Heart left ventricle (tissue), 16 donors: ENCODE data around the gene EGLN1. TPM values are rescaled to one million over a fixed set of nuclear protein-coding genes. Genes with fewer than 3 reads are reported as not detected.

ENCODE experiments used
- ATAC-seq, 4 donors: fragments of 200-7000 bp; cut with Tn5 transposase; one replicate each; pipeline ENCODE4 v1.9.1; 2020 to 2022; ENCODE audit warnings: moderate library complexity in 4 of 4, mild to moderate bottlenecking in 3 of 4, moderate number of reproducible peaks in 1 of 4
- DNase-seq, 5 donors: peaks; one replicate each; pipeline ENCODE4 v3.0.0-alpha.2; 2020
- H3K27ac ChIP-seq, 12 donors: fragments of 200-600 bp; sonication (generic) in 4 of 12; one replicate each; pipeline versions ENCODE4 v1.5.0 to v1.8.0; 2016 to 2022; ENCODE audit warnings: mild to moderate bottlenecking in 2 of 12
- H3K27me3 ChIP-seq, 9 donors: fragments of 200-600 bp; sonication (generic) in 2 of 9; one replicate each; pipeline versions ENCODE4 v1.5.1 to v1.8.0; 2016 to 2022; ENCODE audit warnings: mild to moderate bottlenecking in 3 of 9
- H3K36me3 ChIP-seq, 9 donors: fragments of 200-600 bp; sonication (generic) in 2 of 9; one replicate each; pipeline versions ENCODE4 v1.5.0 to v1.8.0; 2018 to 2022; ENCODE audit warnings: mild to moderate bottlenecking in 2 of 9
- H3K4me1 ChIP-seq, 12 donors: fragments of 200-600 bp; sonication (generic) in 4 of 12; one replicate each; pipeline versions ENCODE4 v1.5.0 to v1.8.0; 2016 to 2022; ENCODE audit warnings: mild to moderate bottlenecking in 3 of 12
- H3K4me3 ChIP-seq, 12 donors: fragments of 200-600 bp; sonication (generic) in 4 of 12; one replicate each; pipeline versions ENCODE4 v1.5.0 to v1.8.0; 2017 to 2022; ENCODE audit warnings: mild to moderate bottlenecking in 9 of 12, moderate library complexity in 4 of 12
- H3K9me3 ChIP-seq, 12 donors: fragments of 200-600 bp; sonication (generic) in 4 of 12; one replicate each; pipeline versions ENCODE4 v1.5.0 to v1.8.0; 2016 to 2022; ENCODE audit warnings: mild to moderate bottlenecking in 1 of 12
- CTCF ChIP-seq, 12 donors: fragments of 200-600 bp; sonication (generic) in 4 of 12; IDR thresholded peaks; one replicate each; pipeline versions ENCODE4 v1.5.0 to v1.8.0; 2018 to 2022; ENCODE audit warnings: antibody characterized with exemption in 12 of 12, mild to moderate bottlenecking in 5 of 12
- POLR2A ChIP-seq, 2 donors: fragments of 450-650 bp; IDR thresholded peaks; one replicate each; pipeline ENCODE4 v1.6.1; 2017; ENCODE audit warnings: antibody characterized with exemption in 2 of 2, mild to moderate bottlenecking in 2 of 2, moderate library complexity in 2 of 2
- WGBS, 4 donors: extraction: QIAGEN DNeasy Blood & Tissue Kit in 2 of 4; methylation state at CpG; one replicate each; pipeline versions ENCODE4 v1.1.5 to v1.1.7; 2013 to 2018; 5-methylcytosine and 5-hydroxymethylcytosine counted together
- intact Hi-C, 10 donors: fragments of 100-400 bp; cut with DNase I; formaldehyde crosslinking; loops; one replicate each; pipeline versions ENCODE4 v1.11.1 to v1.14.2; 2022
- polyA plus RNA-seq, 2 donors: library from polyadenylated mRNA; stranded (reverse); fragments of 200-250 nt; gene quantifications; one replicate each; pipeline ENCODE4 v1.2.3, GENCODE V29; 2013
- total RNA-seq, 9 donors: library from RNA; depleted of rRNA in 2 of 9; stranded (reverse); fragments of >200 nt in 2 of 9; fragmentation: NEBNext Ultra II Directional in 3 of 9; extraction: Animal tissue kit (Norgen Biotek cat#: 25700) in 3 of 9; gene quantifications; one replicate each; pipeline versions ENCODE4 v1.1.0 to v1.2.4, GENCODE V29; 2016 to 2023
- donor health status: ischemic (EF 13 %, LVEDD 7.1; RV severe dilation, severe dysfunction).
- donor health status: healthy with polysubstance abuse.
- donor health status: DM: no; HTN: yes; CAD: no.
- donor health status: DM: no; HTN: no; CAD: no.
- donor health status: ischemic (EF 25% LVEDD 6.9; RV normal size, moderate dysfunction).
- donor health status: ischemic (EF 25% LVEDD 5.7; RV mildly dilated, moderate dysfunction).
- donor health status: healthy.
- donor health status: DM: yes; HTN: yes; CAD: no.
- donor health status: ischemic (EF 35%, LVEDD 5.7; RV mildly dilated, moderate dysfunction).
- donor health status: nonischemic (EF 11% LVEDD 7.7; RV severe dilation, severe dysfunction).
- donor health status: DM: yes; HTN: yes; CAD: no.
- donor health status: PGD.
- donor health status: ischemic (EF 29% LVEDD 5.4; RV normal size, mild dysfunction).
- donor health status: nonischemic (EF 23%, LVEDD 6.1; RV moderate dilation, normal function).

The EGLN1 gene
- total and polyA plus RNA-seq, 11 donors: 20.8 to 122 (median 70.0) TPM

DNA sequence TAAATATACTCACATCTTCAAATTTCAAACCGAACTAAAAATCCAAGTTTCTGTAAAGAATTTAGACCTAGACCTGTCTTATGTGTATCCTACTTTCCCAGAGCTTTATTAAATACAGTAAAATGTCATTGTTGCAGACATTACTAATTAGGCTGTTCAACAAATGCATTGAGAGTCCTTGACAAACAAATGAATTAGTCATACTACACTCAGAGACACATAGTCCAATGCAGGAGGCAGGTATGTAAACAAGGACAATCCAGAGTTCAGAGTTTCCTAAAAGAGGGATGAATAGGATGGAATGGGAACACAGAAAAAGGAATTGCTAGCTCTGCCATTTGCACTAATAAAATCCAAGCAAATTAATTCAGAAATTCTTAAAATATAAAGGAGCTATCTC lies 1.6 kb upstream of the EGLN1 start:
- no peak for TF ChIP-seq CTCF (IDR thresholded peaks at IDR 0.05)
- no peak for TF ChIP-seq POLR2A (IDR thresholded peaks at IDR 0.05)
- no peaks in the 10 kb centered on the region for H3K36me3 ChIP-seq
- peaks cover 0 to 42% (median 22%) of the 10 kb centered on the region in 12 donors for H3K4me1 ChIP-seq
- peak overlapping the region in 11 of 12 donors; percentile 97 to 100 (median 99) for H3K27ac ChIP-seq
- WGBS, 4 donors: 61 to 78% (median 63%) methylated on average over 1 of the region's 1 CpG
- H3K27me3 ChIP-seq: no peaks in the 10 kb centered on the region
- no peaks in the 10 kb centered on the region for H3K9me3 ChIP-seq
- DNase-seq (no peak), ATAC-seq (no peak)
- intact Hi-C loops: loop anchor here in 8 of 10 donors (2.0 to 10.0 kb wide), 11 partner anchors 46 to 179 kb away; partner anchors contain the start of gene TSNAX (in 5 of the 8)
- peak overlapping the region in 7 of 12 donors; percentile 76 to 87 (median 83) for H3K4me3 ChIP-seq

DNA sequence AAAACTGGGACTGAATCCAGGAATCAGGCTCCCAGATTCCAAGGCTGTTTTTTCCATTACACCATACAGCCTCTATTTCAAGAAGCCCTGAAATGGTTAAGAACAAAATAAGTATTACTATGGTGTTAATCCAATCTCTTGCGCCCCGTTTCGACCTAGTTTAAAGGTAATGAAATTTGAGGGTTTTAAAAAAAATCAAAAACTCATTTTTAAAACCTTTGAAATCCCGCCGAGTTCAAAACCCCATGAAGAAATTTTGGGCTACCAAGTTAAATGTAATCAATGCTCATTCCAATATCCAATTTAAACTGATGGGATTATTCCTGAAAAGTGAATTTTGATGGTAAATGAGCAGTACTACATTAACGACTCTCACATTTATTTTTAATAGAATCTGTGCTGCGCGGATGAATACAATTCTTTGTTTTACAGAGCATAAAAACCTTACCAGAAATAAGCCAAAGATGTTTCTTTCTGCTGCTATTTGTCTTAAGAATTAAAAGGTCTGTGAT lies 767 bp upstream of the EGLN1 start:
- intact Hi-C loops: loop anchor here in 8 of 10 donors (1.0 to 10.0 kb wide), 12 partner anchors 46 to 179 kb away; partner anchors contain the start of gene TSNAX (in 6 of the 8)
- Histone ChIP-seq H3K27me3 (no peaks in the 10 kb centered on the region), H3K36me3 (no peaks in the 10 kb centered on the region), H3K4me3 (peak overlapping the region; percentile 76 to 97 (median 84)), H3K27ac (peak overlapping the region; percentile 89 to 100 (median 99)), H3K9me3 (no peaks in the 10 kb centered on the region), H3K4me1 (peaks cover 0 to 50% (median 30%) of the 10 kb centered on the region in 12 donors)
- ATAC-seq (no peak), DNase-seq (no peak)
- TF ChIP-seq CTCF (IDR thresholded peaks at IDR 0.05): no peak
- no peak for TF ChIP-seq POLR2A (IDR thresholded peaks at IDR 0.05)
- WGBS, 4 donors: 25 to 34% (median 32%) methylated on average over 8 of the region's 8 CpGs

GRCh38 chr1:231421546-231421970 lies 529 bp downstream of the EGLN1 start:
- H3K27ac ChIP-seq: peak overlapping the region; percentile 89 to 100 (median 99)
- peaks cover 0 to 6% (median 0%) of the 10 kb centered on the region in 9 donors for H3K36me3 ChIP-seq
- H3K27me3 ChIP-seq: no peaks in the 10 kb centered on the region
- no peak for TF ChIP-seq CTCF (IDR thresholded peaks at IDR 0.05)
- no peak for TF ChIP-seq POLR2A (IDR thresholded peaks at IDR 0.05)
- WGBS, 4 donors: 0 to 1% (median 0%) methylated on average over 20 to 53 of the region's 53 CpGs
- intact Hi-C loops: loop anchor here in 8 of 10 donors (2.0 to 10.0 kb wide), 9 partner anchors 44 to 181 kb away; partner anchors contain the start of gene TSNAX (in 5 of the 8)
- ATAC-seq (peak in 2 of 4 donors; percentile 41 to 53), DNase-seq (peak; percentile 32 to 76 (median 46))
- peak overlapping the region; percentile 76 to 97 (median 84) for H3K4me3 ChIP-seq
- H3K9me3 ChIP-seq: no peaks in the 10 kb centered on the region
- H3K4me1 ChIP-seq: peaks cover 2 to 60% (median 42%) of the 10 kb centered on the region in 12 donors

DNA sequence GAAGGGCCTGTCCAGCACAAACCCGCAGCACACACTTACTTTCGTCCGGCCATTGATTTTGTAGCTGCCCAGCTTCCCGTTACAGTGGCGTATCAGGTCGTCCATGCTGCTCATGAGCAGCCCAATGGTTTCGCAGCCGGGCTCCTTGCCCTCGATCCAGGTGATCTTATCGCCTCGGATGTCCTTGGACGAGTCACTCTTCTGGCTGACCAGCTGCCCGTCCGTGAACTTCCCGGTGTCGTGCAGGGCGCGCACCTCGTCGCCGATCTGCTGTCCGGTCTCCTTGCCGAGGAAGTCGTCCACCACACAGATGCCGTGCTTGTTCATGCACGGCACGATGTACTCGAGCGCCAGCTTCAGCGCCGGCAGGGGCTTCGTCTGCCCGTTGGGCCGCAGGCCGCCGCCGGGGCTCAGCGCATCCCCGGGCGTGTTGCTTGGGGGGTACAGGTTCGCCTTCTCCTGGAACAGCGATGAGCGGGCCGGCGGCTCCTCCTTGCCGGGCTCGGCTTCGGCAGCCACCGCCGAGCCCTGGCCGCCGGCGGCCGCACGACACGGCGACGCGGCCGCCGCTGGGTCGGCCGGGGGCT lies 1.0 kb downstream of the EGLN1 start:
- no peaks in the 10 kb centered on the region for H3K9me3 ChIP-seq
- no peaks in the 10 kb centered on the region for H3K27me3 ChIP-seq
- ATAC-seq (peak in 3 of 4 donors; percentile 1 to 29 (median 13)), DNase-seq (peak; percentile 39 to 83 (median 59))
- TF ChIP-seq CTCF (IDR thresholded peaks at IDR 0.05): no peak
- no peak for TF ChIP-seq POLR2A (IDR thresholded peaks at IDR 0.05)
- intact Hi-C loops: loop anchor here in 8 of 10 donors (2.0 to 10.0 kb wide), 9 partner anchors 44 to 181 kb away; partner anchors contain the start of gene TSNAX (in 5 of the 8)
- 0 to 1% (median 0%) methylated on average over 35 to 63 of the region's 63 CpGs for WGBS, 4 donors
- peak overlapping the region; percentile 89 to 100 (median 99) for H3K27ac ChIP-seq
- H3K4me1 ChIP-seq: peaks cover 4 to 66% (median 46%) of the 10 kb centered on the region in 12 donors
- H3K4me3 ChIP-seq: peak overlapping the region; percentile 76 to 97 (median 84)
- H3K36me3 ChIP-seq: peaks cover 0 to 6% (median 0%) of the 10 kb centered on the region in 9 donors
